ENCODE measurements around the gene MICU1.

DNA sequence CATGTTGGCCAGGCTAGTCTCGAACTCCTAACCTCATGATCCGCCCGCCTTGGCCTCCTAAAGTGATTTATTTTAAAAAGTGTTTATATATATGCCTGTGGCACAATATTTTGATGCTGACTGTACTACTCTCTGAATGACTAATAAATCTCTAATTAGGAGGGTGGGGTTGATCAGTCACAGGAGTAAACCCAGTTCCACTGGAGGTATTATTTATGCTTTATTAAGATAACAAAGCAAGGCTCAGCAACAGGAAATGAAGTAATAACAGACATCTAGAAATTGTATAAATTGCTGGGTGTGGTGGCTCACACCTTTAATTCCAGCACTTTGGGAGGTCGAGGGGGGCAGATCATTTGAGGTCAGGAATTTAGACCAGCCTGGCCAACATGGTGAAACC lies 40.0 kb upstream of the MICU1 start:
- TF ChIP-seq CTCF (IDR thresholded peaks at IDR 0.05) (no peak), NR3C1 (CRISPR knock-in tag; conservative IDR thresholded peaks at IDR 0.05; ENCODE audit: low read depth) (no peak), PREB (CRISPR knock-in tag; IDR thresholded peaks at IDR 0.05; ENCODE audit: borderline replicate concordance) (no peak)
- TF ChIP-seq, protein P1, sequence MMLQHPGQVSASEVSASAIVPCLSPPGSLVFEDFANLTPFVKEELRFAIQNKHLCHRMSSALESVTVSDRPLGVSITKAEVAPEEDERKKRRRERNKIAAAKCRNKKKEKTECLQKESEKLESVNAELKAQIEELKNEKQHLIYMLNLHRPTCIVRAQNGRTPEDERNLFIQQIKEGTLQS (CRISPR knock-in tag; conservative IDR thresholded peaks at IDR 0.05), result no peak
